T-helper 2 cell treated with Interferon-gamma antibody and Interleukin-4, amounts not matched to agents 5 μg/mL and 100 μg/mL, for 36 hours (primary cell): ENCODE data around the gene ATP1A1.

ENCODE experiments used
- DNase-seq: peaks from one replicate; pipeline ENCODE4 v3.0.0; 2021; ENCODE audit warnings: low spot score
- H3K27ac Mint-ChIP-seq: one replicate; pipeline ENCODE4 v1.8.0; 2021; ENCODE audit warnings: mild to moderate bottlenecking, mixed read lengths
- H3K27me3 Mint-ChIP-seq: one replicate; pipeline ENCODE4 v1.8.0; 2021; ENCODE audit warnings: low read depth, mixed read lengths
- H3K36me3 Mint-ChIP-seq: one replicate; pipeline ENCODE4 v1.8.0; 2021; ENCODE audit warnings: low read depth, mixed read lengths
- H3K4me1 Mint-ChIP-seq: one replicate; pipeline ENCODE4 v1.8.0; 2021; ENCODE audit warnings: low read depth, mixed read lengths
- H3K4me3 Mint-ChIP-seq: one replicate; pipeline ENCODE4 v1.8.0; 2022; ENCODE audit warnings: mild to moderate bottlenecking, moderate library complexity, mixed read lengths
- H3K9me3 Mint-ChIP-seq: one replicate; pipeline ENCODE4 v1.8.0; 2021; ENCODE audit warnings: mixed read lengths

Gene ATP1A1

GRCh38 chr1:116428576-116428975 is 55.5 kb downstream of the ATP1A1 start:
- Mint-ChIP-seq H3K4me3 (no peak overlapping the region), H3K27me3 (peaks cover 9% of the 10 kb centered on the region), H3K9me3 (no peaks in the 10 kb centered on the region), H3K36me3 (no peaks in the 10 kb centered on the region), H3K4me1 (no peaks in the 10 kb centered on the region), H3K27ac (no peak overlapping the region)
- no peak for DNase-seq

GRCh38 chr1:116429821-116430374 is 56.9 kb downstream of the ATP1A1 start:
- H3K27ac Mint-ChIP-seq = no peak overlapping the region
- no peaks in the 10 kb centered on the region for H3K36me3 Mint-ChIP-seq
- no peaks in the 10 kb centered on the region for H3K9me3 Mint-ChIP-seq
- H3K27me3 Mint-ChIP-seq = peaks cover 4% of the 10 kb centered on the region
- no peak overlapping the region for H3K4me3 Mint-ChIP-seq
- no peak for DNase-seq
- no peaks in the 10 kb centered on the region for H3K4me1 Mint-ChIP-seq

- no peak for DNase-seq
- Mint-ChIP-seq H3K4me1 (no peaks in the 10 kb centered on the region), H3K27me3 (peaks cover 8% of the 10 kb centered on the region), H3K9me3 (no peaks in the 10 kb centered on the region), H3K4me3 (no peak overlapping the region), H3K36me3 (no peaks in the 10 kb centered on the region), H3K27ac (no peak overlapping the region)
Measured at GRCh38 chr1:116431870-116432500, 58.9 kb downstream of the ATP1A1 start.

GRCh38 chr1:116432655-116433265 is 59.7 kb downstream of the ATP1A1 start:
- Mint-ChIP-seq H3K27me3 (peaks cover 9% of the 10 kb centered on the region), H3K27ac (no peak overlapping the region), H3K36me3 (no peaks in the 10 kb centered on the region), H3K9me3 (no peaks in the 10 kb centered on the region), H3K4me1 (no peaks in the 10 kb centered on the region), H3K4me3 (no peak overlapping the region)
- DNase-seq = no peak

- Mint-ChIP-seq H3K4me1 (no peaks in the 10 kb centered on the region), H3K36me3 (no peaks in the 10 kb centered on the region), H3K9me3 (no peaks in the 10 kb centered on the region), H3K4me3 (no peak overlapping the region), H3K27ac (no peak overlapping the region), H3K27me3 (peaks cover 17% of the 10 kb centered on the region)
- DNase-seq = no peak
Measured at GRCh38 chr1:116433275-116434257, 60.5 kb downstream of the ATP1A1 start.

- Mint-ChIP-seq H3K27me3 (peaks cover 27% of the 10 kb centered on the region), H3K4me3 (no peak overlapping the region), H3K9me3 (no peaks in the 10 kb centered on the region), H3K27ac (no peak overlapping the region), H3K4me1 (no peaks in the 10 kb centered on the region), H3K36me3 (no peaks in the 10 kb centered on the region)
- DNase-seq = no peak
Measured at GRCh38 chr1:116434849-116435248, 61.8 kb downstream of the ATP1A1 start.

GRCh38 chr1:116435806-116436610 is 63.0 kb downstream of the ATP1A1 start:
- H3K4me3 Mint-ChIP-seq = no peak overlapping the region
- peaks cover 35% of the 10 kb centered on the region for H3K27me3 Mint-ChIP-seq
- H3K4me1 Mint-ChIP-seq = no peaks in the 10 kb centered on the region
- H3K9me3 Mint-ChIP-seq = no peaks in the 10 kb centered on the region
- no peak overlapping the region for H3K27ac Mint-ChIP-seq
- DNase-seq = no peak
- H3K36me3 Mint-ChIP-seq = no peaks in the 10 kb centered on the region

GRCh38 chr1:116436611-116436970 is 63.5 kb downstream of the ATP1A1 start:
- Mint-ChIP-seq H3K27me3 (peaks cover 40% of the 10 kb centered on the region), H3K36me3 (no peaks in the 10 kb centered on the region), H3K9me3 (no peaks in the 10 kb centered on the region), H3K27ac (no peak overlapping the region), H3K4me1 (no peaks in the 10 kb centered on the region), H3K4me3 (no peak overlapping the region)
- DNase-seq = no peak

GRCh38 chr1:116439701-116440100 is 66.7 kb downstream of the ATP1A1 start:
- no peak for DNase-seq
- H3K4me1 Mint-ChIP-seq = no peaks in the 10 kb centered on the region
- H3K4me3 Mint-ChIP-seq = no peak overlapping the region
- no peaks in the 10 kb centered on the region for H3K9me3 Mint-ChIP-seq
- peaks cover 51% of the 10 kb centered on the region for H3K27me3 Mint-ChIP-seq
- H3K27ac Mint-ChIP-seq = no peak overlapping the region
- H3K36me3 Mint-ChIP-seq = no peaks in the 10 kb centered on the region

- Mint-ChIP-seq H3K9me3 (no peaks in the 10 kb centered on the region), H3K4me3 (no peak overlapping the region), H3K4me1 (no peaks in the 10 kb centered on the region), H3K36me3 (no peaks in the 10 kb centered on the region), H3K27me3 (peaks cover 49% of the 10 kb centered on the region), H3K27ac (no peak overlapping the region)
- DNase-seq = no peak
Measured at GRCh38 chr1:116440731-116441130, 67.7 kb downstream of the ATP1A1 start.

- H3K4me3 Mint-ChIP-seq = no peak overlapping the region
- H3K27ac Mint-ChIP-seq = no peak overlapping the region
- H3K36me3 Mint-ChIP-seq = no peaks in the 10 kb centered on the region
- DNase-seq = no peak
- H3K9me3 Mint-ChIP-seq = no peaks in the 10 kb centered on the region
- H3K4me1 Mint-ChIP-seq = no peaks in the 10 kb centered on the region
- H3K27me3 Mint-ChIP-seq = peaks cover 22% of the 10 kb centered on the region
Measured at GRCh38 chr1:116445534-116445933, 72.5 kb downstream of the ATP1A1 start.

- no peak overlapping the region for H3K27ac Mint-ChIP-seq
- H3K36me3 Mint-ChIP-seq = no peaks in the 10 kb centered on the region
- H3K27me3 Mint-ChIP-seq = peaks cover 11% of the 10 kb centered on the region
- no peaks in the 10 kb centered on the region for H3K4me1 Mint-ChIP-seq
- no peak for DNase-seq
- H3K9me3 Mint-ChIP-seq = no peaks in the 10 kb centered on the region
- H3K4me3 Mint-ChIP-seq = no peak overlapping the region
Measured at GRCh38 chr1:116446686-116447085, 73.6 kb downstream of the ATP1A1 start.

GRCh38 chr1:116448785-116449385 is 75.8 kb downstream of the ATP1A1 start:
- H3K27me3 Mint-ChIP-seq = no peaks in the 10 kb centered on the region
- no peak overlapping the region for H3K4me3 Mint-ChIP-seq
- no peaks in the 10 kb centered on the region for H3K4me1 Mint-ChIP-seq
- H3K36me3 Mint-ChIP-seq = no peaks in the 10 kb centered on the region
- DNase-seq = no peak
- H3K27ac Mint-ChIP-seq = no peak overlapping the region
- H3K9me3 Mint-ChIP-seq = no peaks in the 10 kb centered on the region
